Body of pancreas (tissue), 4 donors: ENCODE data around the gene DHX29.

Experiments used
- CTCF ChIP-seq, 7 experiments: fragments of 450-650 bp in 4 of 7; fragments of 200-600 bp in 3 of 7; sonication (generic) in 3 of 7; IDR thresholded peaks; one replicate each; pipeline ENCODE4 v1.5.1; 2016 to 2019; ENCODE audit warnings: antibody characterized with exemption in 7 of 7
- POLR2A ChIP-seq, 3 donors: fragments of 450-650 bp; IDR thresholded peaks; one replicate each; pipeline ENCODE4 v1.6.1; 2016; ENCODE audit warnings: antibody characterized with exemption in 3 of 3, mild to moderate bottlenecking in 2 of 3

- TF ChIP-seq CTCF (IDR thresholded peaks at IDR 0.05): no peak
- no peak for TF ChIP-seq POLR2A (IDR thresholded peaks at IDR 0.05)
Measured at GRCh38 chr5:55356896-55357295, 49.4 kb upstream of the DHX29 start.
